Neural progenitor cell (in vitro differentiated cells): ENCODE measurements around the gene SEMA3C. TPM values are rescaled to one million over a fixed set of nuclear protein-coding genes. Genes with fewer than 3 reads are reported as not detected.

Experiments used
- DNase-seq: peaks from one replicate; pipeline ENCODE4 v3.0.0-alpha.2; 2016; ENCODE audit warnings: low spot score
- H2AFZ ChIP-seq: fragments of 200-600 bp; sonication (generic); replicated peaks from 2 replicates; pipeline ENCODE4 v1.6.1; 2016; ENCODE audit warnings: antibody characterized with exemption
- H3F3A ChIP-seq: fragments of 200-600 bp; sonication (generic); 2 replicates; pipeline ENCODE4 v1.6.1; 2016; ENCODE audit warnings: antibody characterized with exemption, low read depth
- H3K27ac ChIP-seq: fragments of 200-600 bp; sonication (generic); 2 replicates; pipeline ENCODE4 v1.5.1; 2016; ENCODE audit warnings: mild to moderate bottlenecking
- H3K27me3 ChIP-seq: fragments of 200-600 bp; sonication (generic); 2 replicates; pipeline ENCODE4 v1.6.1; 2016; ENCODE audit warnings: mild to moderate bottlenecking, moderate library complexity
- H3K36me3 ChIP-seq: fragments of 200-600 bp; sonication (generic); 2 replicates; pipeline ENCODE4 v1.5.1; 2016
- H3K4me1 ChIP-seq: fragments of 200-600 bp; sonication (generic); 2 replicates; pipeline ENCODE4 v1.6.1; 2016; ENCODE audit warnings: mixed run types
- H3K4me2 ChIP-seq: fragments of 200-600 bp; sonication (generic); 2 replicates; pipeline ENCODE4 v1.6.1; 2016
- H3K4me3 ChIP-seq: fragments of 200-600 bp; sonication (generic); 2 replicates; pipeline ENCODE4 v1.5.1; 2016
- H3K79me2 ChIP-seq: fragments of 200-600 bp; sonication (generic); 2 replicates; pipeline ENCODE4 v1.6.1; 2016; ENCODE audit warnings: low read depth
- H3K9ac ChIP-seq: fragments of 200-600 bp; sonication (generic); 2 replicates; pipeline ENCODE4 v1.6.1; 2016
- H3K9me3 ChIP-seq: fragments of 200-600 bp; sonication (generic); 2 replicates; pipeline ENCODE4 v1.5.1; 2016; ENCODE audit warnings: low read depth
- H4K20me1 ChIP-seq: fragments of 200-600 bp; sonication (generic); 2 replicates; pipeline ENCODE4 v1.6.1; 2016; ENCODE audit warnings: low read depth
- H3K27ac Mint-ChIP-seq: 3 replicates; pipeline ENCODE4 v1.8.0; 2021; ENCODE audit warnings: mixed read lengths
- H3K27me3 Mint-ChIP-seq: 2 replicates; pipeline ENCODE4 v1.8.0; 2022; ENCODE audit warnings: low read depth, mild to moderate bottlenecking, inconsistent platforms, moderate library complexity, mixed read lengths; ENCODE audit not compliant: insufficient read depth
- H3K36me3 Mint-ChIP-seq: 3 replicates; pipeline ENCODE4 v1.8.0; 2021; ENCODE audit warnings: mixed read lengths
- H3K4me1 Mint-ChIP-seq: 3 replicates; pipeline ENCODE4 v1.8.0; 2021; ENCODE audit warnings: mixed read lengths
- H3K4me3 Mint-ChIP-seq: 3 replicates; pipeline ENCODE4 v1.8.0; 2021; ENCODE audit warnings: mild to moderate bottlenecking, moderate library complexity, mixed read lengths
- H3K9me3 Mint-ChIP-seq: 3 replicates; pipeline ENCODE4 v1.8.0; 2020; ENCODE audit warnings: mixed read lengths
- CTCF ChIP-seq: fragments of 200-600 bp; sonication (generic); IDR thresholded peaks from 2 replicates; pipeline ENCODE4 v1.5.1; 2017; ENCODE audit warnings: antibody characterized with exemption, mild to moderate bottlenecking
- EZH2 ChIP-seq: fragments of 200-600 bp; sonication (generic); IDR thresholded peaks from 2 replicates; pipeline ENCODE4 v1.6.1; 2017; ENCODE audit warnings: antibody characterized with exemption, mild to moderate bottlenecking, moderate library complexity
- EZH2phosphoT487 ChIP-seq: fragments of 200-600 bp; sonication (generic); IDR thresholded peaks from 2 replicates; pipeline ENCODE4 v1.6.1; 2017; ENCODE audit warnings: antibody characterized with exemption
- total RNA-seq: library from RNA; depleted of rRNA; stranded (reverse); fragments of >200 nt; gene quantifications from 2 replicates; pipeline ENCODE4 v1.2.3, GENCODE V29; 2015; ENCODE audit warnings: low replicate concordance

SEMA3C gene
- total RNA-seq, 1 donor from 2014 or later, result 0.54 TPM

GRCh38 chr7:80946858-80947257, 28.0 kb upstream of the SEMA3C start:
- no peak for DNase-seq
- H3K4me3 ChIP-seq, result no peak overlapping the region
- no peaks in the 10 kb centered on the region for H3K79me2 ChIP-seq
- no peaks in the 10 kb centered on the region for H3K9me3 ChIP-seq
- H3F3A ChIP-seq, result no peaks in the 10 kb centered on the region
- H3K36me3 Mint-ChIP-seq, result no peaks in the 10 kb centered on the region
- no peak overlapping the region for H3K9ac ChIP-seq
- H3K4me1 Mint-ChIP-seq, result peaks cover 4% of the 10 kb centered on the region
- H3K4me1 ChIP-seq, result no peaks in the 10 kb centered on the region
- H3K27me3 ChIP-seq, result no peaks in the 10 kb centered on the region
- H3K27ac ChIP-seq, result no peak overlapping the region
- H4K20me1 ChIP-seq, result no peaks in the 10 kb centered on the region
- no peaks in the 10 kb centered on the region for H3K36me3 ChIP-seq
- no peaks in the 10 kb centered on the region for H3K27me3 Mint-ChIP-seq
- TF ChIP-seq CTCF, result no peak
- no peak for TF ChIP-seq EZH2phosphoT487
- TF ChIP-seq EZH2, result no peak
- H3K4me3 Mint-ChIP-seq, result no peak overlapping the region
- H3K27ac Mint-ChIP-seq, result no peak overlapping the region
- no peaks in the 10 kb centered on the region for H3K9me3 Mint-ChIP-seq
- H2AFZ ChIP-seq, result no peak overlapping the region
- no peak overlapping the region for H3K4me2 ChIP-seq

GRCh38 chr7:80945976-80946375, 27.1 kb upstream of the SEMA3C start:
- Mint-ChIP-seq H3K4me1 (peaks cover 11% of the 10 kb centered on the region), H3K27me3 (no peaks in the 10 kb centered on the region), H3K36me3 (no peaks in the 10 kb centered on the region), H3K9me3 (no peaks in the 10 kb centered on the region), H3K4me3 (no peak overlapping the region), H3K27ac (no peak overlapping the region)
- Histone ChIP-seq H3K36me3 (no peaks in the 10 kb centered on the region), H3K9me3 (no peaks in the 10 kb centered on the region), H3K27ac (no peak overlapping the region), H3K27me3 (no peaks in the 10 kb centered on the region), H3K4me1 (no peaks in the 10 kb centered on the region), H3F3A (no peaks in the 10 kb centered on the region), H4K20me1 (no peaks in the 10 kb centered on the region), H3K4me3 (no peak overlapping the region), H3K4me2 (no peak overlapping the region), H3K9ac (no peak overlapping the region), H2AFZ (no peak overlapping the region), H3K79me2 (no peaks in the 10 kb centered on the region)
- DNase-seq, result no peak
- TF ChIP-seq EZH2phosphoT487 (no peak), EZH2 (no peak), CTCF (no peak)

- H3K27me3 ChIP-seq, result no peaks in the 10 kb centered on the region
- Mint-ChIP-seq H3K27ac (no peak overlapping the region), H3K4me1 (peaks cover 11% of the 10 kb centered on the region), H3K9me3 (no peaks in the 10 kb centered on the region), H3K36me3 (no peaks in the 10 kb centered on the region), H3K4me3 (no peak overlapping the region), H3K27me3 (no peaks in the 10 kb centered on the region)
- no peaks in the 10 kb centered on the region for H3K4me1 ChIP-seq
- no peaks in the 10 kb centered on the region for H4K20me1 ChIP-seq
- no peaks in the 10 kb centered on the region for H3K79me2 ChIP-seq
- no peak overlapping the region for H3K9ac ChIP-seq
- DNase-seq, result no peak
- no peaks in the 10 kb centered on the region for H3F3A ChIP-seq
- no peaks in the 10 kb centered on the region for H3K9me3 ChIP-seq
- H2AFZ ChIP-seq, result no peak overlapping the region
- H3K27ac ChIP-seq, result no peak overlapping the region
- no peaks in the 10 kb centered on the region for H3K36me3 ChIP-seq
- no peak overlapping the region for H3K4me3 ChIP-seq
- no peak overlapping the region for H3K4me2 ChIP-seq
- TF ChIP-seq CTCF, result no peak
- no peak for TF ChIP-seq EZH2phosphoT487
- TF ChIP-seq EZH2, result no peak
These were observed 24.5 kb upstream of the SEMA3C start for GRCh38 chr7:80943342-80943741.
